Fibroblast of skin of scalp (primary cell): ENCODE results near the gene SLC8A3.

Experiments
- DNase-seq: peaks from one replicate; pipeline ENCODE4 v3.0.0-alpha.2; 2013

Gene SLC8A3

DNA sequence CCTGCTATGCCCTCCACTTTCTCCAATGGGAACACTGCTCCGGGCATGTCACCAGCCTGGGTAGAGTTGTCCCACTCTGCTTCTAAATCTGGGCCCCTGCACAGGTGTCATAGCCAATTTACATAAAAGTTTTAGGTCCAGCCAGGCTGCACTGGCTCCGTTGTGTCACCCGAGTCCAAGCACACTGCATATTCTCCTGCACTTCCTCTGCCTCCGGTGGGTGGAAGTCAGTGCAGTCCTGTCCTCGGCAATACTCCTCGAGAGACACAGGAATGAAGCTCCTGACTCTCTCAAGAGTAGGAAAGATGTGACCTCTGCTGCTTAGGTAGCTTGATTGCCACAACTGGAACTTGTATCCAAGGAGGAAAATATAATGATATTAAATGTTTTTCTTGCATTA is 15.2 kb downstream of the SLC8A3 start:
- DNase-seq: no peak

GRCh38 chr14:70171726-70172125 is 17.0 kb downstream of the SLC8A3 start:
- no peak for DNase-seq

DNA sequence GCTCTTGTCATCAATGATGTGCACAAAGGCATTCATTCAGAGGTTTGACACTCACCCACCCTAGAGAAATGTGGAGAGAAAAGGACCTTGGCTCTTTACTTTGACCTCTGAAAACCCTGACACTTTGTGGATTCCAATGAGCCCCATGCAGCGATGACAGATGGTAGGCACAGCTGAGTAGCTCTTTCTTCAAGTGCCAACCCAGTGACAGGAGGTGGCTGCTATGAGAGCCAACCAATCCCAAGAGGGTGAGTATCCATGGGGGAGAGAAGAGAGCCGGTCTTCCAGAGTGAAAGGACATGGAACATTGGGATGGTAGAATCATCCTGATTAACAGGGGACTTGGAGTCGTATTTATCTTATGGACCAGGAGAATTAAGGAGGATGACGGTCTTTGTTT is 17.8 kb downstream of the SLC8A3 start:
- no peak for DNase-seq

- DNase-seq: no peak
These were observed 20.3 kb downstream of the SLC8A3 start for GRCh38 chr14:70168406-70168805.

- DNase-seq: no peak
These were observed 22.1 kb downstream of the SLC8A3 start for GRCh38 chr14:70166530-70167203.

GRCh38 chr14:70162358-70162757 is 26.4 kb downstream of the SLC8A3 start:
- DNase-seq: no peak

- DNase-seq: no peak
These were observed 32.2 kb downstream of the SLC8A3 start for GRCh38 chr14:70156592-70156991.

GRCh38 chr14:70152704-70153103 is 36.0 kb downstream of the SLC8A3 start:
- no peak for DNase-seq

- DNase-seq: no peak
These were observed 36.7 kb downstream of the SLC8A3 start for GRCh38 chr14:70152081-70152480.

DNA sequence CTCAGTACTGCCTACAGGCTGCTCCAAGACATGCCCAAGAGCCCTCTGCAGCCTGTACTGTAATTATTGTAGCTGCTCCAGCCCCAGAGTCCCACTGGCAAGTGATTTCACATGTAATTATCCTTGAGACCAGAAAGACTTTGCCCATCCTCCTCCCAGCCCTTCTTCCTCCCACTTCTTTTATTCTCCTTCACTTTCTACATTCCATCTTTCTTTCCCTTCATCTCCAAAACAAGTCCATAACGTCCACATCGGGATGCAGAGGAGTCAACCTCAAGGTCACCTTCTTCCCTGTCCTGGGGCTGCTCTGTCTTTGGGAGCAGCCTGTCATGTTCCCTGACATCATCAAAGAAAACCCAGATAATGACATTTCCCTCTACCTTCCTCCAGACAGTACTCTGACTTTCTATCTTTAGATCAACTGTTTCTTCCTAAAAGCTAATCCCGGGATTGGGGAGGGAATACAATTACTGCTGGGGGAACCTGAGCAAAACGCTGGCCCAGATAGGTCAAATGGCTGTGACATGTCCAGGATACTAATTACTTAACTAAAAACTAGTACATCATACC is 39.1 kb downstream of the SLC8A3 start:
- DNase-seq: no peak

DNA sequence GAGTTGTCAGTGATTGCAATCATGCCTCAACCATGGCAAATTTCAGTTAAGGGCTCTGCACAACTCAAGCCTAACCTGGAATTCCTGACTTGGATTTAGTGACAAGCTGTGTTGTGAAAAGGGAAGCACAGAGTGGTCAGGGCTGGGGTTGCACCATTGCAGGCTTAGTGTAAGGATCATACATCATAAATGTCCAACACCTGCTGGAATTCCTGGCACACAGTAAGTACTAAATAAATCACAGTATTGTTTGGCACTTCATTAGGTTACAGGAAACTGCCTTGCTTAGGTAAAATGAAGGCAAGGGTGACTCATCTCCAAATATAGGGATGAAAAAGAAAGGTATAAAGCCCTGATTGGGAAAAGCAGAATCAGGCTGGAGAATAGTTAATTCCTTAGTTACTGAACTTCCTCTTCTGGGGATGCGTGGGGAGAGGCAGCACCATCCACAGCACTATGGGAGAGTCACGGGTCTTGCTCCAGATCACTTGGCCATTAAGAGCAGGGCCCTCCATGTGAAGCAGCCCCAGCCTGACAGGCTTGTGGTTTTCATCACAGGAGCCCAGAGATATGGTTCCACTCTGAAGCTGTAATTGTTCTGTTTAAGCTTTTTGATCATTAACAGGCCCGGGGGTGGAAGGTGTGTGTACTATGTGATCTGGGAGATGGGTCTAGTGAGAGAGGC is 39.7 kb downstream of the SLC8A3 start:
- DNase-seq: no peak

- no peak for DNase-seq
These were observed 40.4 kb downstream of the SLC8A3 start for GRCh38 chr14:70148351-70148750.

- DNase-seq: no peak
These were observed 44.7 kb downstream of the SLC8A3 start for GRCh38 chr14:70144046-70144445.

DNA sequence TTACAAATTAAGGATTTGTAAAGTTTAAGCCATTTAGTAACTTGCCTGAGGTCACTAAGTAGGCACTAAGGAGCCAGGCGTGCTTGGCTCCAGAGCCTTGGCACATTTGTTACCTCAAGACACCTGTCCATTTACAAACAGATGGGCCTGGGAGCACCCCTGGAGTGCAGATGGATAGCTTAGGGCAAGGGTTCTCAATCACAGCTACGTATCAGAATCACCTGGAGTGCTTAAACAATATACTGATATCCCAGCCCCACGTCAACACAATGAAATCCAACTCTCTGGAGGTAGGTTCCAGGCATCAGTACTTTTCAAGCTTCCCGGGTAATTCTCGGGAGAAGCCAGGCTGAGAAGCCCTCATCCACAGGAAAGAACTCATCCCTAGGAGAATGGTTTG is 45.4 kb downstream of the SLC8A3 start:
- DNase-seq: no peak

GRCh38 chr14:70140614-70141013 is 48.1 kb downstream of the SLC8A3 start:
- no peak for DNase-seq

- no peak for DNase-seq
These were observed 49.4 kb downstream of the SLC8A3 start for GRCh38 chr14:70139384-70139783.

DNA sequence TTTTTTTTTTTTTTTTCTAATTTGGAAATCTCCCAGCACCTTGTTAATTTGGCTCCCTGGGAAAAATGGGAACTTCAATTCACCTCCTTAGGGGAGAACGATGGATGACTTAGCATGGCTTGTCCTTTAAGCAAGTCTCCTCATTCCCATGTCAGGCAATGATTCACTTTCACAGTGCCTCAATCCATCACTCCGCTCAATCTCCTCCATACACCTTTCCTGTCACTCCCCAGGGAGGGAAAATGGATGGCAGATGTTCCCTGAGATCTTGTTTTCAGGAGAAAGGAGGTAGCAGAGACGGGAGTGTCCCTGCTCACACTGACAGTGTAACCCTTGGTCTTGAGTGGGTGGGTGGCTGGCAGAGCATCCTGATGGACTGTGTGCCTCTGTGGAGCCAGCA is 51.0 kb downstream of the SLC8A3 start:
- no peak for DNase-seq

- no peak for DNase-seq
These were observed 55.3 kb downstream of the SLC8A3 start for GRCh38 chr14:70133461-70133860.

GRCh38 chr14:70130482-70130881 is 58.3 kb downstream of the SLC8A3 start:
- no peak for DNase-seq

GRCh38 chr14:70127186-70127585 is 61.6 kb downstream of the SLC8A3 start:
- DNase-seq: no peak

DNA sequence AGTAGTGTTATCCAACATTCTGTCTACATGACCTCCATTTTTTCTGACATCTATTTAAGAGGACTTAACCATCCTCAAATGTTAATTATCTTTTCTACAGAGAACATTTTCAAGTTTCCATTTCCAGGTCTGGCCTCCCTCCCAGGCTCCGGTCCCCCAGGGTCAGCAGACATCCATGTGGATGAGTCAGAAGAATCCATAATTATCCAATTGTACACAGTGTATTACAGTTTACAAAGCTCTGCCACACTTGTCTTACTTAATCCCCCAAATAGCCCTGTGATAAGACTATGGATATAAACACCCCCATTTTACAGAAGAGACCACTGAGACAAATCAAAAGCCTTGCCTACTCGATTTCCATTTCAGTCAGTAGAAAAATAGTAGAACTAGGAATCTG is 65.0 kb downstream of the SLC8A3 start:
- DNase-seq: no peak

- DNase-seq: no peak
These were observed 67.2 kb downstream of the SLC8A3 start for GRCh38 chr14:70121521-70121920.

DNA sequence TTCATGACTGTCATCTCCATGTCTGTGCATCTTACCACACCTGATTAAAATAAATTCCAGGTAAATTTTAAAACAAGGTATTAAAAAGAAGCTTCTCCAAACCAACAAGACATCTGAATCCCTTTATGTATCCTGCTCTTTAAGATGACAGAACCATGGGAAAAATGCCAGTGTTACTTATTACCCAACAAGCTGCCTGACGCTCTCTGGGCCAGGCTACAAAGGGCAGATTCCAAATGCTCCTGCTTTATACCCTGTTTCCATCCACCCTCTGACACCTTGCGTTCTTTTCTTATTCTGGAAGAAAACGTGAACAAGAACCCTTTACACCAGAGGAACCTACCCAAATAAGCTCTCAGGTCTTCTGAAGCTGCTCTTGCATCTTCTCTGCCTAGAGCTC is 70.7 kb downstream of the SLC8A3 start:
- DNase-seq: no peak

GRCh38 chr14:70116278-70116677 is 72.5 kb downstream of the SLC8A3 start:
- DNase-seq: no peak
